Calu3 (cell line): Measurements from ENCODE around the gene GPNMB. TPM values are rescaled to one million over a fixed set of nuclear protein-coding genes. Genes with fewer than 3 reads are reported as not detected.

Experiments used
- BruUV-seq: library from RNA; stranded (reverse); fragments of 400-500 nt; replicated peaks from 2 replicates; lab custom pipeline; 2021; lab: Mats Ljungman, UMichigan
- CTCF ChIA-PET: fragments of 300-600 bp; sonication (Branson Sonifier 250); formaldehyde crosslinking; loops from one replicate; lab custom pipeline; 2022; ENCODE audit warnings: antibody characterized with exemption; lab: Charles Lee
- DNase-seq: peaks from one replicate; pipeline ENCODE4 v3.0.0; 2022
- H3K27ac Mint-ChIP-seq: one replicate; pipeline ENCODE4 v1.8.0; 2022; ENCODE audit warnings: mixed read lengths; ENCODE audit not compliant: unreplicated experiment
- H3K27me3 Mint-ChIP-seq: one replicate; pipeline ENCODE4 v1.8.0; 2022; ENCODE audit warnings: mixed read lengths; ENCODE audit not compliant: unreplicated experiment
- H3K36me3 Mint-ChIP-seq: one replicate; pipeline ENCODE4 v1.8.0; 2022; ENCODE audit warnings: mild to moderate bottlenecking, moderate library complexity, mixed read lengths; ENCODE audit not compliant: insufficient read depth, unreplicated experiment
- H3K4me1 Mint-ChIP-seq: one replicate; pipeline ENCODE4 v1.8.0; 2022; ENCODE audit warnings: mild to moderate bottlenecking, low read depth, mixed read lengths; ENCODE audit not compliant: unreplicated experiment
- H3K4me3 Mint-ChIP-seq: one replicate; pipeline ENCODE4 v1.8.0; 2022; ENCODE audit warnings: mild to moderate bottlenecking, low read depth, moderate library complexity, mixed read lengths; ENCODE audit not compliant: unreplicated experiment
- H3K9me3 Mint-ChIP-seq: one replicate; pipeline ENCODE4 v1.8.0; 2022; ENCODE audit warnings: low read depth, mixed read lengths; ENCODE audit not compliant: unreplicated experiment
- CTCF ChIP-seq: fragments of 200-600 bp; IDR thresholded peaks from one replicate; pipeline ENCODE4 v1.8.0; 2022; ENCODE audit warnings: antibody characterized with exemption; ENCODE audit not compliant: unreplicated experiment
- intact Hi-C: fragments of 100-400 bp; cut with micrococcal nuclease; formaldehyde crosslinking; loops from one replicate; pipeline ENCODE4 v1.10.0; 2022; ENCODE audit not compliant: unreplicated experiment
- total RNA-seq: library from RNA; stranded (reverse); gene quantifications from 2 replicates; pipeline ENCODE4 v1.2.3, GENCODE V29; 2022

The GPNMB gene
- total RNA-seq, 1 experiment from 2014 or later: 5.8 TPM

GRCh38 chr7:23273141-23273599 lies 26.6 kb downstream of the GPNMB start:
- Mint-ChIP-seq H3K27ac (peak overlapping the region; percentile 77), H3K4me3 (peak overlapping the region; percentile 42), H3K9me3 (no peaks in the 10 kb centered on the region), H3K27me3 (no peaks in the 10 kb centered on the region), H3K4me1 (peaks cover 32% of the 10 kb centered on the region), H3K36me3 (no peaks in the 10 kb centered on the region)
- CTCF ChIA-PET: interaction anchor here (0.5 to 3.5 kb wide), 40 partner anchors 10 to 440 kb away, joined by 3 to 46 read pairs (median 5); partner anchors contain the start of genes IGF2BP3 and MALSU1
- intact Hi-C loops: loop anchor here (1.0 to 10.0 kb wide), 7 partner anchors 25 to 440 kb away; no protein-coding TSS in a partner anchor
- DNase-seq: peak; percentile 99
- BruUV-seq: no TSS peak
- peak; percentile 98 for TF ChIP-seq CTCF

- intact Hi-C loops: loop anchor here (10.0 kb wide), 1 partner anchor 149 kb away; no protein-coding TSS in a partner anchor
- Mint-ChIP-seq H3K27ac (no peak overlapping the region), H3K4me3 (no peak overlapping the region), H3K4me1 (peaks cover 32% of the 10 kb centered on the region), H3K36me3 (no peaks in the 10 kb centered on the region), H3K9me3 (no peaks in the 10 kb centered on the region), H3K27me3 (no peaks in the 10 kb centered on the region)
- BruUV-seq: no TSS peak
- TF ChIP-seq CTCF: no peak
- DNase-seq: no peak
- CTCF ChIA-PET: interaction anchor here (1.2 kb wide), 1 partner anchor 23 kb away, joined by 4 read pairs; no protein-coding TSS in a partner anchor
Observed at GRCh38 chr7:23275912-23276311, 29.3 kb downstream of the GPNMB start.

- DNase-seq: peak; percentile 20
Observed at GRCh38 chr7:23276376-23276775, 29.8 kb downstream of the GPNMB start.

GRCh38 chr7:23276947-23277346 lies 30.4 kb downstream of the GPNMB start:
- no TSS peak for BruUV-seq
- CTCF ChIA-PET: interaction anchor here (0.7 to 1.2 kb wide), 3 partner anchors 22 to 268 kb away, joined by 3 to 4 read pairs (median 3); no protein-coding TSS in a partner anchor
- no peak overlapping the region for H3K27ac Mint-ChIP-seq
- no peaks in the 10 kb centered on the region for H3K9me3 Mint-ChIP-seq
- peaks cover 30% of the 10 kb centered on the region for H3K4me1 Mint-ChIP-seq
- no peak for DNase-seq
- intact Hi-C loops: loop anchor here (10.0 kb wide), 1 partner anchor 148 kb away; no protein-coding TSS in a partner anchor
- no peak overlapping the region for H3K4me3 Mint-ChIP-seq
- H3K36me3 Mint-ChIP-seq: no peaks in the 10 kb centered on the region
- TF ChIP-seq CTCF: no peak
- no peaks in the 10 kb centered on the region for H3K27me3 Mint-ChIP-seq

More at GRCh38 chr7:23276376-23276775, 29.8 kb downstream of the GPNMB start:
- peak; percentile 28 for TF ChIP-seq CTCF
- peaks cover 32% of the 10 kb centered on the region for H3K4me1 Mint-ChIP-seq
- H3K4me3 Mint-ChIP-seq: no peak overlapping the region
- no peaks in the 10 kb centered on the region for H3K27me3 Mint-ChIP-seq
- intact Hi-C loops: loop anchor here (10.0 kb wide), 1 partner anchor 148 kb away; no protein-coding TSS in a partner anchor
- no peak overlapping the region for H3K27ac Mint-ChIP-seq
- no TSS peak for BruUV-seq
- H3K36me3 Mint-ChIP-seq: no peaks in the 10 kb centered on the region
- CTCF ChIA-PET: interaction anchor here (0.7 to 1.2 kb wide), 3 partner anchors 22 to 268 kb away, joined by 3 to 4 read pairs (median 3); no protein-coding TSS in a partner anchor
- no peaks in the 10 kb centered on the region for H3K9me3 Mint-ChIP-seq
